WTC11 (cell line): ENCODE results near the gene FEM1A. TPM values are rescaled to one million over a fixed set of nuclear protein-coding genes. Genes with fewer than 3 reads are reported as not detected.

Source experiments
- ATF1 ChIP-seq: sonication (generic); formaldehyde crosslinking; IDR thresholded peaks from 2 replicates; pipeline ENCODE4 v1.8.1; 2023; ENCODE audit warnings: mild to moderate bottlenecking, moderate library complexity, missing genetic modification reagents
- ATF3 ChIP-seq: sonication (generic); formaldehyde crosslinking; conservative IDR thresholded peaks from 2 replicates; pipeline ENCODE4 v1.8.1; 2022; ENCODE audit warnings: mild to moderate bottlenecking, missing genetic modification reagents
- CREM ChIP-seq: sonication (generic); formaldehyde crosslinking; IDR thresholded peaks from 2 replicates; pipeline ENCODE4 v1.8.1; 2022; ENCODE audit warnings: mild to moderate bottlenecking, missing genetic modification reagents, moderate library complexity
- E2F5 ChIP-seq: sonication (generic); formaldehyde crosslinking; IDR thresholded peaks from 2 replicates; pipeline ENCODE4 v1.8.1; 2022; ENCODE audit warnings: mild to moderate bottlenecking, moderate library complexity, missing genetic modification reagents
- FOXP1 ChIP-seq: sonication (generic); formaldehyde crosslinking; IDR thresholded peaks from 2 replicates; pipeline ENCODE4 v1.8.0; 2022; ENCODE audit warnings: missing genetic modification reagents, mild to moderate bottlenecking, moderate library complexity, borderline replicate concordance
- FOXP4 ChIP-seq: sonication (generic); formaldehyde crosslinking; IDR thresholded peaks from 2 replicates; pipeline ENCODE4 v1.8.0; 2022; ENCODE audit warnings: mild to moderate bottlenecking, missing genetic modification reagents
- GTF2I ChIP-seq: fragments of 250-450 bp; sonication (Bioruptor Pico); conservative IDR thresholded peaks from 2 replicates; pipeline ENCODE4 v1.4.0; 2021; ENCODE audit warnings: mild to moderate bottlenecking
- IRF1 ChIP-seq: sonication (generic); formaldehyde crosslinking; IDR thresholded peaks from 2 replicates; pipeline ENCODE4 v1.8.0; 2023; ENCODE audit warnings: missing genetic modification reagents
- JUN ChIP-seq: sonication (generic); formaldehyde crosslinking; IDR thresholded peaks from 2 replicates; pipeline ENCODE4 v1.8.0; 2023; ENCODE audit warnings: mild to moderate bottlenecking, missing genetic modification reagents
- MAX ChIP-seq: sonication (generic); formaldehyde crosslinking; IDR thresholded peaks from 2 replicates; pipeline ENCODE4 v1.8.0; 2022; ENCODE audit warnings: mild to moderate bottlenecking, missing genetic modification reagents
- MXD4 ChIP-seq: fragments of 250-450 bp; sonication (Bioruptor Pico); IDR thresholded peaks from 2 replicates; pipeline ENCODE4 v1.8.0; 2021; ENCODE audit warnings: mild to moderate bottlenecking, moderate library complexity, borderline replicate concordance
- MYBL2 ChIP-seq: sonication (generic); formaldehyde crosslinking; IDR thresholded peaks from 2 replicates; pipeline ENCODE4 v1.8.1; 2023; ENCODE audit warnings: mild to moderate bottlenecking, moderate library complexity, missing genetic modification reagents
- NFATC4 ChIP-seq: fragments of 250-450 bp; sonication (Bioruptor Pico); IDR thresholded peaks from 2 replicates; pipeline ENCODE4 v1.9.0; 2021; ENCODE audit warnings: mild to moderate bottlenecking
- NFE2L1 ChIP-seq: sonication (generic); formaldehyde crosslinking; IDR thresholded peaks from 2 replicates; pipeline ENCODE4 v1.8.1; 2023; ENCODE audit warnings: missing genetic modification reagents
- NFYB ChIP-seq: sonication (generic); formaldehyde crosslinking; conservative IDR thresholded peaks from 2 replicates; pipeline ENCODE4 v1.8.0; 2022; ENCODE audit warnings: low read depth, missing genetic modification reagents
- PRDM15 ChIP-seq: sonication (generic); formaldehyde crosslinking; IDR thresholded peaks from 2 replicates; pipeline ENCODE4 v1.8.0; 2022; ENCODE audit warnings: missing genetic modification reagents
- PRRX2 ChIP-seq: fragments of 250-450 bp; sonication (Bioruptor Pico); IDR thresholded peaks from 2 replicates; pipeline ENCODE4 v1.8.0; 2021; ENCODE audit warnings: mild to moderate bottlenecking
- RELA ChIP-seq: sonication (generic); formaldehyde crosslinking; IDR thresholded peaks from 2 replicates; pipeline ENCODE4 v1.8.1; 2022; ENCODE audit warnings: missing genetic modification reagents, mild to moderate bottlenecking, borderline replicate concordance
- SMAD3 ChIP-seq: sonication (generic); formaldehyde crosslinking; IDR thresholded peaks from 2 replicates; pipeline ENCODE4 v1.8.0; 2022; ENCODE audit warnings: missing genetic modification reagents, mild to moderate bottlenecking, borderline replicate concordance
- SOX15 ChIP-seq: fragments of 250-450 bp; sonication (Bioruptor Pico); IDR thresholded peaks from 2 replicates; pipeline ENCODE4 v1.9.0; 2021; ENCODE audit warnings: mild to moderate bottlenecking
- SP1 ChIP-seq: sonication (generic); formaldehyde crosslinking; conservative IDR thresholded peaks from 2 replicates; pipeline ENCODE4 v1.8.1; 2022; ENCODE audit warnings: missing genetic modification reagents
- TEAD4 ChIP-seq: sonication (generic); formaldehyde crosslinking; IDR thresholded peaks from 2 replicates; pipeline ENCODE4 v1.8.0; 2022; ENCODE audit warnings: mild to moderate bottlenecking, missing genetic modification reagents
- USF1 ChIP-seq: sonication (generic); formaldehyde crosslinking; IDR thresholded peaks from 2 replicates; pipeline ENCODE4 v1.8.0; 2022; ENCODE audit warnings: mild to moderate bottlenecking, missing genetic modification reagents
- ZBTB21 ChIP-seq: sonication (generic); formaldehyde crosslinking; IDR thresholded peaks from 2 replicates; pipeline ENCODE4 v1.8.1; 2023; ENCODE audit warnings: mild to moderate bottlenecking, missing genetic modification reagents, borderline replicate concordance
- ZNF138 ChIP-seq: sonication (generic); formaldehyde crosslinking; conservative IDR thresholded peaks from 2 replicates; pipeline ENCODE4 v1.8.1; 2022; ENCODE audit warnings: mild to moderate bottlenecking, moderate library complexity, missing genetic modification reagents
- ZNF263 ChIP-seq: sonication (generic); formaldehyde crosslinking; IDR thresholded peaks from 2 replicates; pipeline ENCODE4 v1.8.1; 2022; ENCODE audit warnings: low read depth, mild to moderate bottlenecking, moderate library complexity, missing genetic modification reagents
- ZNF423 ChIP-seq: fragments of 250-450 bp; sonication (Bioruptor Pico); IDR thresholded peaks from 2 replicates; pipeline ENCODE4 v2.1.2; 2022; ENCODE audit warnings: mild to moderate bottlenecking, moderate library complexity
- ZNF512 ChIP-seq: sonication (generic); formaldehyde crosslinking; IDR thresholded peaks from 2 replicates; pipeline ENCODE4 v1.8.1; 2022; ENCODE audit warnings: missing genetic modification reagents, borderline replicate concordance
- total RNA-seq: library from RNA; stranded (reverse); gene quantifications from 3 replicates; pipeline ENCODE4 v1.2.3, GENCODE V29; 2021

The FEM1A gene
- total RNA-seq, 1 experiment from 2014 or later, result 15.7 TPM

GRCh38 chr19:4768934-4769777, 22.4 kb upstream of the FEM1A start (continued):
- peak; percentile 98 for TF ChIP-seq PRRX2 (CRISPR knock-in tag)
- peak; percentile 100 for TF ChIP-seq IRF1
- peak; percentile 100 for TF ChIP-seq ATF1 (CRISPR knock-in tag)
- peak; percentile 91; the same call in 1 of the 2 replicates for TF ChIP-seq NFATC4 (CRISPR knock-in tag)
- peak; percentile 100 for TF ChIP-seq FOXP1
- TF ChIP-seq ZNF138, result peak; percentile 99
- TF ChIP-seq MAX (CRISPR knock-in tag), result peak; percentile 98
- TF ChIP-seq MYBL2 (CRISPR knock-in tag), result peak; percentile 99
- peak; percentile 100 for TF ChIP-seq TEAD4 (CRISPR knock-in tag)
- peak; percentile 99 for TF ChIP-seq E2F5 (CRISPR knock-in tag)
- peak; percentile 98 for TF ChIP-seq SP1 (CRISPR knock-in tag)
- TF ChIP-seq PRDM15 (CRISPR knock-in tag), result peak; percentile 84
- TF ChIP-seq GTF2I (CRISPR knock-in tag), result no peak
- no peak for TF ChIP-seq SOX15 (CRISPR knock-in tag)
- peak; percentile 96 for TF ChIP-seq ZNF263
- TF ChIP-seq SMAD3, result peak; percentile 100
- TF ChIP-seq CREM (CRISPR knock-in tag), result peak; percentile 98
- peak; percentile 100 for TF ChIP-seq FOXP4 (CRISPR knock-in tag)
- TF ChIP-seq NFE2L1, result peak; percentile 100
- TF ChIP-seq ZNF423 (CRISPR knock-in tag), result peak; percentile 96
- TF ChIP-seq ZNF512 (CRISPR knock-in tag), result peak; percentile 100
- peak; percentile 83 for TF ChIP-seq NFYB
- TF ChIP-seq RELA (CRISPR knock-in tag), result peak; percentile 100
- TF ChIP-seq ZBTB21 (CRISPR knock-in tag), result peak; percentile 98
- TF ChIP-seq USF1 (CRISPR knock-in tag), result peak; percentile 96
- peak; percentile 98 for TF ChIP-seq ATF3 (CRISPR knock-in tag)
- peak; percentile 99 for TF ChIP-seq MXD4 (CRISPR knock-in tag)
- TF ChIP-seq JUN, result peak; percentile 100
